Bone marrow (tissue), 2 donors: ENCODE results near the gene PARL.

ENCODE experiments used
- DNase-seq, 2 donors: peaks; one replicate each; lab custom pipeline; 2025; lab: John Stamatoyannopoulos, UW

The PARL gene

GRCh38 chr3:183854318-183855035, 30.2 kb downstream of the PARL start:
- DNase-seq: no peak

DNA sequence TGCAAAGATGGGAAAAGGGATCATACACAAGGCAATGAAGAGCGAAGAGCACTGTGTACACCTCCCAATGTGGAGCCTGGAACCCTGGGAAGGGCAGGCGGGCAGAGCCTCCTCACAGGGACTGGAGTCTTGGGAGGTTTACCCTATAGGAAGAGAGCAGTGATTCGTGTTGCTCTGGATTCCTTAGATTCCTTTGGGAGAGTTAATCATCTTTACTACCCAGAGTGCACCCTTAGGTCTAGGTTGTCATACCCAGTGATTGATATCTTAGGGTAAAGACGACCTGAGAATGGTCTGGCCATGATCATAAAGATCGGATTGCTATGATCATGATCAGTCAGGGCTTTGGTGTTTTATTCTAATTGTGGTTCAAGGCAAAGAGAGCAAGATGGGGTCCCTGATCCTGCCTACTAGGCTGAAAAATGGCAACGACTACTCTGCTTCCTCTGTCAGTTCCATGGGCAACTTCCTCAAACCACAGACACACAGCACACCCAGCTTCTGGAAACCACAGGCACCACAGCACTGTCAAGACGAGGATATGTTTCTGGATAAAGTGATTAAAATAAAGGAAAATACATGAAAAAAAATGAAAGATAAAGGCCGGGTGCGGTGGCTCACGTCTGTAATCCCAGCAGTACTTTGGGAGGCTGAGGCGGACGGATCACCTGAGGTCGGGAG, 38.9 kb downstream of the PARL start:
- no peak for DNase-seq

- no peak for DNase-seq
These were observed 39.6 kb downstream of the PARL start for GRCh38 chr3:183845090-183845489.

GRCh38 chr3:183844606-183845005, 40.1 kb downstream of the PARL start:
- no peak for DNase-seq

DNA sequence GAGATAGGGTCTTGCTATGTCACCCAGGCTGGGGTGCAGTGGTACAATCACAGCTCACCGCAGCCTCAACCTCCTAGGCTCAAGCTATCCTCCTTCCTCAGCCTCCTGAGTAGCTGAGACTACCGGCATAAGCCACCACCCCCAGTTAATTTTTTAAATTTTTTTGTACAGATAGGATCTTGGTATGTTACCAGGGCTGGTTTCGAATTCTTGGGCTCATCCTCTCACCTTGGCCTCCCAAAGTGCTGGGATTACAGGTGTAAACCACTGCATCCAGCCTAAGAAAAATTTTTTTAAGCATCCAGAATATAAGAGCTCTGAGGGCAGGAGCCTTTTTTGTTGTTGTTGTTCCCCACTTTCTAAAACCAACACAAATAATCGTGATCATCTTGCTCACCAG, 44.9 kb downstream of the PARL start:
- DNase-seq: no peak

DNA sequence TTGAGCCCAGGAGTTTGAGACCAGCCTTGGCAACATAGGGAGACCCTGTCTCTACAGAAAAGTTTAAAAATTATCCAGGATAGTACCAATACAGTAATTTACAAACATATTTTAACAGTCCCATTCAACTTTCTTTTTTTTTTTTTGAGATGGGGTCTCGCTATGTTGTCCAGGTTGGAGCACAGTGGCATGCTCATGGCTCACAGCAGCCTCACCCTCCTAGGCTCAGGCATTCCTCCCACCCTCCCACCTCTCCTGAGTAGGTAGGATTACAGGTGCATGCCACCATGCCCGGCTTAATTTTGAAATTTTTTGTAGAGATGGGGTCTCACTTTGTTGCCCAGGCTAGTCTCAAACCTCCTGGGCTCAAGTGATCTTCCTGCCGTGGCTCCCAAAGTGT, 46.8 kb downstream of the PARL start:
- DNase-seq: no peak

GRCh38 chr3:183837390-183837789, 47.3 kb downstream of the PARL start:
- DNase-seq: no peak

- no peak for DNase-seq
These were observed 51.2 kb downstream of the PARL start for GRCh38 chr3:183833516-183833915.

DNA sequence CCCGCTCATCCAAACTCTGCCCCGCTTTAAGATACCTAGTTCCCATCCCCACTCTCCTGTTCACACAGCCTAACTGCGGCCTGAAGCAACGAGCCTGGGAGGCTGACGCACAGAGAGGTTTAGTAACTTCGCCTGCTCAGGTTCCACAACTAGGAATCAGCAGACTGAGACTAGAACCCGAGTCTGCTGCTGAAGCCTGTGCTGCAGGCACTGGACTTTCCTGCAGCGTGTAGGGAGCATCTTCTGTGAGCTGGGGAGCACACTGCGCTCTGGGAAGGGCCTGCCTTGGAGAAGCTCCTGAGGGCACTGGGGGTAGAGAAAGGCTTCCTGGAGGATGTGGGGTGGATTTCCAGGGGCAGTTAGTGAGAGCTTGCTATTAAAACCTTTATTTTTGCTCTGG, 54.5 kb downstream of the PARL start:
- DNase-seq: no peak

DNA sequence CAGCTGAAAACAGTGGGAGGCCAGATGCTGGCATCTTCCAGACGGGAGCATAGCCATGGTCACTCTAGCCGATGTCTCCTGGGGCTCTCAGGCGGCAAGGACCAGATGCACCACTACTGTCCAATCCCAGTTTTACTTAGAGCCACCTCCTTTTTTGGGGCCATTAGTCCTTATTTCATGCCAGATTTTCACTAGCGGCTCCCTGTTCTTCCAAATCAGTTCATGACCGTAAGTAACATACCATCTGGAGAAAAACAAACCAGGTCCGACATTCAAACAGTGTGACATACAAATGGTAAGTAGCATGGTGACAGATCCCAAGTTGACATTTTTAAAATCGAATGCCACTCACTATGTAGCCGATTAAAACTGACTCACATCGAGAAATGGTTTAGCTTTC, 55.2 kb downstream of the PARL start:
- no peak for DNase-seq

GRCh38 chr3:183828538-183828870, 56.2 kb downstream of the PARL start:
- no peak for DNase-seq

DNA sequence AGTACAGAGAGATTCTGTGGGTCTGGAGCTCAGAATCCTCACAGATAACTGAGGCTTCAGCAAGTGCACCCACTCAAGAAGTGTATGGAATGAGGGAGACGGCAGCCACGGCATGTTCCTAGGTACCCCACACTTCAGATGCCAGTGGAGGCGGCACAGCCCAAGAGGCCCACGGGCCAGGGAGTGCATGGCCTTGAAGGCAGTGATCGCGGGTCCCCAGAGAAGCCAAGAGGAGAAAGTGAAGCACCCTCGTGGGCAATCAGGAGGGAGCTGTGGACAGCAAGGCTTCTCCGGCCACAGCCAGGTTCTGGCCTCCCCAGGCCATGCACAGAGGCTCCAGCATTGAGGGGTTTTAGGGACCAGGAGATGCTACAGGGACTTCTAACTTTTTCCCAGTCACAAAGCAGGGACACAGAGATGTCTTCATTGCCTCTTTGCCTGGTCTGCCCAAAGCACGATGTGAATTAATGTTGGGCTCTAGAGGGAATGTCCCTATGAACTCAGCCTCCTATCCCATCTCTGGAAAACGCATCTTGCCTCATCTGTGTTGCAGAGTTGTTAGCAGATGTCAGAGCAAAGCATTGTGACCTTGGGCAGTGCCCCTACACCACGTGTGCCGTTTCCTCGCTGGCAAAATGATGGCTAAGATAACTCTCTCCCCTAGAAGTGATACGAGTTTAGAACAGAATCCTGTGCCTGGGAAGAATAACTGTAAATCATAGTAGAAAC, 56.7 kb downstream of the PARL start:
- no peak for DNase-seq

- DNase-seq: no peak
These were observed 58.0 kb downstream of the PARL start for GRCh38 chr3:183826448-183827250.

- DNase-seq: peak in 1 of 2 donors; percentile 9
These were observed 59.1 kb downstream of the PARL start, which contains the start of gene MAP6D1 for GRCh38 chr3:183825456-183826161. Gene MAP6D1, minus strand, starts transcription at chr3:183825577. Its CDS starts 30 bp downstream, at chr3:183825547.

DNA sequence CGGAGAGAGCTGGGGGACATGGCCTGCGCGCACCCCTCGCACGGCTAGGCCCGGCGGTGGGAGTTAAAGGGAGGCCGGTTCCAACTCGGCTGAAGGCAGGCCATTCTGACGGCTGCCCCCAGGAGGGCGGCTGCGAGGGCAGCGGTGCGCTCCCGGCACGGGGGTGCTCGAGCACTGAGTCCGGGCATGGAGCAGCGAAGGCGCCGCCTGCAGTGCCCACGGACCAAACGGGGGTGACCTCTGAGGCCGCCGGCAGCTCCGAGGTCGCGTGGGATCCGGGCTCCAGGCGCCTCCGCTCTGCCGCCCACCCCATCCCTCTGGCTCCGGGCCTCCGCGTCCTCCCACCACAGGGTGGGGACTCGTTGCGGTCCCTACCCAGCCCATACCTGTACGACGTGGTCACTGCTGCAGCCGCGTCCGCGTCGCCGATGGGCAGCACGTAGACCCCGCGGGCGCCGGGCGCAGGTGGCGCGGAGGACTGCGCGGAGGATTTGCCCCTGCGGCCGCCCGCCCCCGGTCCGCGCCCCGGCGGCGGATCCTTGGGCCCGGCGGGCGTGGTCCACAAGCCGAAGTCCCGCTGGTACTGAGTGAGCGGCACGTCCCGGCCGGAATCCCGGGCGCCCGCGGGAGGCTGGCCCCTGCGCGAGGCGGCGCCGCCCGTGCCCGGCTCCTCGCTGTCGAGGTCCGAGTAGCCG, 59.8 kb downstream of the PARL start:
- DNase-seq: no peak

- no peak for DNase-seq
These were observed 60.7 kb downstream of the PARL start for GRCh38 chr3:183823963-183824362.

- no peak for DNase-seq
These were observed 62.0 kb downstream of the PARL start for GRCh38 chr3:183822631-183823030.

- DNase-seq: no peak
These were observed 64.8 kb downstream of the PARL start for GRCh38 chr3:183819831-183820230.

DNA sequence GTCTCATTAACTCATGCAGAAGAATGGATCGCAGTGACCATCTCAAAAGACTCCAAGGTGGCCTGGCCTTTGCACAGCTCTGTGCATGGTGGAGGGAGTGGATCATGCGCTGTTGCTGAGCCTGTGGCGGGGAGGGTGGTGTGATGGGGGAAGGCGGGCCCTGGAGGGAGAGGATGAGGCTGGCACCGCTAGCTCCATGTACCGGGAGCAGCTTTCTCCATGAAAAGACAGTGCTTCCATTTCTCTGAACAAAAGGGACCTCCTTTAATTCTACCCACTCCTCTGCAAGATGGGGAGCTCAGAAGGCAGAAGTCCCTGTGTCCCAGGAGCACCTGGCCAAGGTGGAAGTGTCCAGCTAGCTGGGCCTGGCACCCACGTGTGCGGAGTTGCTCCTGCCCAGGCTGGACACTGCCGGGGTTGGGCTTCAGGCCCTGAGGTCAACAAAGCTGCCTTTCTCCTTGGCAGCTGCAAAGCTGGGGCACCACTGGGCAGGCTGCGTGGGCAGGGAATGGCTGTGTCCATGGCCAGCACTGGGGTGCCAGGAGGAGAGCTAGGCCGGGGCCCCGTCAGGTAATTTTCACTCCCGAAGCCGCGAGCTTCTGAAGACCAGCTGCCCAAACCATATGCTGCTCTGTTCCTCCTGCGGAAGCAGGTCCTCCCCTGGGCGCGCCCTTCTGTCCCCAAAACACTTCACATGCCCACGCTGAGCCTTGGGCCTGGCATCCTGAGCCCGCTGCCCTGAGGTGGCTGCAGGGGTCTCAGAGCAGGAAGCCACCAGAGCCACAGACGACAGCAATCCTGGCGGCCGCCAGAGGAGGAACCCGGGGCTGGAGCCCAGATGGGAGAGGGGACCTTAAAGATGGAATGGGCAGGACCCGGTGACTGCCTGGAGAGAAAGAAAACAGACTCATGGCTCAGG, 65.7 kb downstream of the PARL start:
- no peak for DNase-seq

DNA sequence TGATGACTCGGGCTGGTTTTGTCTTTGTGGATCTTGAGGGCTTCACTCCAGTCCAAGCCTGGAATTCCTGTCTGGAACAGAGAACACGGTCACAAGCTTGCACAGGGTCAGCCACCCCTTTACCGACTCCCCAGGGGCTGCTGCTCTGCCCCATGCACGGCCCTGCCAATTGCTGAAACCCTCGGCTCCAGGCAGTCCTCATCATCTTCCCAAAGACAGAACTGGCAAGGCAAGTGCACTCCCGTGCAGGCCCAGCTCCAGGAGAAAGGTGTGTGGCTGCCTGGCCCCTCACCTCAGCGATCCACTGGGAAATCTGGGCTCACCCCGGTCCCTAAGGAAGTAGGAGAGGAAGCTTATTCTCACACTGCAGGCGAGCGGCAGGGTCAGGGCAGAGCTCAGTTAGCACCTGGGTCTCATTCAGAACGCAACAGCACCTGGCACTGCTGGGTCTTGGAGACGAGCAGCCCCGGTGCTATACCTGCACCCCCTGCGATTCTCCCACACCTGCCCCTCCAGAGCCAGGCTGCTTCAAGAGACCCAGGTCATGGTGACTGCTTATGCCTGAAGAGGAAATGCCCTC, 66.5 kb downstream of the PARL start:
- DNase-seq: no peak
